Keratinocyte (primary cell): ENCODE measurements around the gene RERE.

Experiments
- CTCF ChIP-seq, 3 experiments: IDR thresholded peaks in 1 of 3; conservative IDR thresholded peaks in 1 of 3; optimal IDR thresholded peaks in 1 of 3; 2 replicates in 2 of 3; 3 replicates in 1 of 3; pipeline versions ENCODE3 to v1.5.1; 2011; ENCODE audit warnings: low read length in 3 of 3, mild to moderate bottlenecking in 3 of 3, moderate library complexity in 2 of 3, control low read depth in 1 of 3, inconsistent platforms in 1 of 3; ENCODE audit not compliant: insufficient read depth in 2 of 3; ENCODE audit errors: extremely low read depth in 1 of 3
- EZH2 ChIP-seq: IDR thresholded peaks from one replicate; pipeline ENCODE4 v1.6.1; 2012; ENCODE audit warnings: inconsistent platforms, mild to moderate bottlenecking, low read length, moderate library complexity

- no peak for TF ChIP-seq CTCF (optimal IDR thresholded peaks at IDR 0.05 in 1 of 3, IDR thresholded peaks at IDR 0.05 in 1 of 3, conservative IDR thresholded peaks at IDR 0.05 in 1 of 3; ENCODE audit: extremely low read depth in 1 of 3, insufficient read depth in 2 of 3, low read length in 3 of 3)
- TF ChIP-seq EZH2, result no peak
These were observed 460.9 kb downstream of the RERE start for GRCh38 chr1:8356256-8357209.
